H1 (cell line): ENCODE data around the gene KEL. TPM values are rescaled to one million over a fixed set of nuclear protein-coding genes. Genes with fewer than 3 reads are reported as not detected.

Source experiments
- CTCF ChIA-PET: fragments of 300-600 bp; sonication (Branson Sonifier 250); formaldehyde crosslinking; loops from one replicate; lab custom pipeline; 2021; ENCODE audit not compliant: partially characterized antibody; lab: Charles Lee
- POLR2A ChIA-PET: fragments of 300-600 bp; sonication (Branson Sonifier 250); formaldehyde crosslinking; loops from one replicate; lab custom pipeline; 2021; ENCODE audit warnings: inconsistent platforms; ENCODE audit not compliant: partially characterized antibody; lab: Charles Lee
- DNase-seq, 2 experiments: peaks; one replicate each; pipeline versions ENCODE4 v3.0.0 to v3.0.0-alpha.2; 2010 to 2022; ENCODE audit warnings: low spot score in 2 of 2, low read depth in 1 of 2, mixed read lengths in 1 of 2
- FAIRE-seq: peaks from 2 replicates; lab custom pipeline; 2011; peaks lifted over from hg19 to GRCh38; lab: Jason Lieb, UNC
- H2AFZ ChIP-seq: 2 replicates; pipeline ENCODE4 v1.8.1; 2012; ENCODE audit warnings: low read length, inconsistent platforms
- H2AK5ac ChIP-seq: 2 replicates; pipeline ENCODE4 v1.6.1; 2013; ENCODE audit warnings: low read depth, low read length
- H2BK120ac ChIP-seq: replicated peaks from 2 replicates; pipeline ENCODE3; 2013; ENCODE audit warnings: low read depth, low read length, inconsistent platforms
- H2BK12ac ChIP-seq: 2 replicates; pipeline ENCODE4 v1.6.1; 2013; ENCODE audit warnings: low read depth, low read length
- H2BK15ac ChIP-seq: 2 replicates; pipeline ENCODE4 v1.6.1; 2013; ENCODE audit warnings: low read length
- H2BK20ac ChIP-seq: 2 replicates; pipeline ENCODE4 v1.6.1; 2013; ENCODE audit warnings: low read length
- H2BK5ac ChIP-seq: 2 replicates; pipeline ENCODE4 v1.6.1; 2013; ENCODE audit warnings: low read depth, low read length
- H3K14ac ChIP-seq: 2 replicates; pipeline ENCODE4 v1.6.1; 2013; ENCODE audit warnings: inconsistent platforms; ENCODE audit not compliant: insufficient read length
- H3K18ac ChIP-seq: 2 replicates; pipeline ENCODE4 v1.6.1; 2013; ENCODE audit warnings: low read length; ENCODE audit errors: extremely low read depth
- H3K23ac ChIP-seq: 2 replicates; pipeline ENCODE4 v1.6.1; 2013; ENCODE audit warnings: inconsistent platforms; ENCODE audit not compliant: insufficient read length
- H3K23me2 ChIP-seq: 2 replicates; pipeline ENCODE4 v1.6.1; 2013; ENCODE audit warnings: low read depth, low read length
- H3K27ac ChIP-seq: 2 replicates; pipeline ENCODE4 v1.6.1; 2011; ENCODE audit warnings: low read depth, low read length, inconsistent platforms
- H3K27me3 ChIP-seq, 4 experiments: replicated peaks in 1 of 4; 1 replicate in 1 of 4; 2 replicates in 3 of 4; pipeline versions ENCODE4 v1.6.1 to v1.8.1; 2011 to 2013; ENCODE audit warnings: low read length in 3 of 4, mild to moderate bottlenecking in 3 of 4, inconsistent platforms in 2 of 4, mixed read lengths in 2 of 4, moderate library complexity in 1 of 4; ENCODE audit not compliant: control insufficient read depth in 3 of 4, insufficient read depth in 3 of 4; ENCODE audit errors: extremely low read depth in 1 of 4
- H3K36me3 ChIP-seq, 4 experiments: 2 replicates each; pipeline versions ENCODE4 v1.6.1 to v1.8.1; 2011 to 2013; ENCODE audit warnings: mild to moderate bottlenecking in 4 of 4, low read length in 3 of 4, moderate library complexity in 2 of 4, control low read depth in 1 of 4, inconsistent platforms in 1 of 4; ENCODE audit not compliant: insufficient read depth in 4 of 4, control insufficient read depth in 2 of 4
- H3K4ac ChIP-seq: replicated peaks from 2 replicates; pipeline ENCODE3; 2013; ENCODE audit warnings: low read length, low read depth, mixed read lengths, inconsistent platforms; ENCODE audit not compliant: insufficient read length
- H3K4me1 ChIP-seq, 4 experiments: replicated peaks in 1 of 4; 1 replicate in 1 of 4; 2 replicates in 3 of 4; pipeline versions ENCODE4 v1.6.1 to v1.8.1; 2011 to 2013; ENCODE audit warnings: low read length in 3 of 4, inconsistent platforms in 2 of 4, mixed read lengths in 1 of 4; ENCODE audit not compliant: insufficient read depth in 4 of 4, control insufficient read depth in 3 of 4
- H3K4me2 ChIP-seq, 2 experiments: 2 replicates each; pipeline versions ENCODE4 v1.6.1 to v1.8.1; 2011 to 2013; ENCODE audit warnings: low read depth in 2 of 2, low read length in 2 of 2, control low read depth in 1 of 2, inconsistent platforms in 1 of 2, mild to moderate bottlenecking in 1 of 2; ENCODE audit not compliant: insufficient read depth in 1 of 2
- H3K4me3 ChIP-seq, 4 experiments: fragments of 200-600, 300-600 bp in 1 of 4; sonication (generic), shearing (Covaris generic), sonication (Bioruptor Twin) in 1 of 4; 2 replicates each; pipeline versions ENCODE4 v1.5.1 to v1.8.1; 2011 to 2016; ENCODE audit warnings: low read length in 4 of 4, low read depth in 3 of 4, control low read depth in 2 of 4, inconsistent platforms in 2 of 4, mild to moderate bottlenecking in 2 of 4, mixed read lengths in 1 of 4, moderate library complexity in 1 of 4; ENCODE audit not compliant: insufficient read depth in 2 of 4; ENCODE audit errors: extremely low read depth in 1 of 4
- H3K56ac ChIP-seq: replicated peaks from 2 replicates; pipeline ENCODE3; 2013; ENCODE audit warnings: low read depth, mild to moderate bottlenecking, mixed read lengths, low read length, inconsistent platforms; ENCODE audit not compliant: insufficient read length
- H3K79me1 ChIP-seq: 2 replicates; pipeline ENCODE4 v1.6.1; 2013; ENCODE audit warnings: low read depth, low read length, control low read depth
- H3K79me2 ChIP-seq, 2 experiments: 2 replicates each; pipeline versions ENCODE4 v1.6.1 to v1.8.1; 2012 to 2013; ENCODE audit warnings: low read length in 2 of 2, mild to moderate bottlenecking in 2 of 2, inconsistent platforms in 1 of 2; ENCODE audit not compliant: insufficient read depth in 2 of 2, control insufficient read depth in 1 of 2
- H3K9ac ChIP-seq, 4 experiments: replicated peaks in 1 of 4; 1 replicate in 1 of 4; 2 replicates in 3 of 4; pipeline versions ENCODE4 v1.6.1 to v1.8.1; 2011 to 2013; ENCODE audit warnings: low read depth in 3 of 4, low read length in 3 of 4, control low read depth in 2 of 4, mild to moderate bottlenecking in 2 of 4, moderate library complexity in 2 of 4, inconsistent platforms in 1 of 4; ENCODE audit errors: extremely low read depth in 1 of 4
- H3K9me3 ChIP-seq, 2 experiments: 2 replicates each; pipeline versions ENCODE4 v1.6.1 to v1.8.1; 2012 to 2013; ENCODE audit warnings: mild to moderate bottlenecking in 2 of 2, moderate library complexity in 2 of 2, control low read depth in 1 of 2, inconsistent platforms in 1 of 2, low read depth in 1 of 2, low read length in 1 of 2, mixed read lengths in 1 of 2; ENCODE audit not compliant: insufficient read depth in 2 of 2
- H4K20me1 ChIP-seq, 2 experiments: replicated peaks in 1 of 2; 2 replicates each; pipeline versions ENCODE3 to v1.8.1; 2011 to 2013; ENCODE audit warnings: inconsistent platforms in 2 of 2, low read length in 2 of 2, mild to moderate bottlenecking in 1 of 2; ENCODE audit not compliant: insufficient read depth in 2 of 2, control insufficient read depth in 1 of 2
- H4K5ac ChIP-seq: 2 replicates; pipeline ENCODE4 v1.6.1; 2013; ENCODE audit warnings: low read length, low read depth, mixed read lengths, inconsistent platforms; ENCODE audit not compliant: insufficient read length
- H4K8ac ChIP-seq: 2 replicates; pipeline ENCODE4 v1.8.0; 2013; ENCODE audit warnings: mild to moderate bottlenecking, moderate library complexity, low read length, inconsistent platforms; ENCODE audit not compliant: insufficient read depth; ENCODE audit errors: extremely low read depth
- H4K91ac ChIP-seq: replicated peaks from 2 replicates; pipeline ENCODE3; 2013; ENCODE audit warnings: low read length, mixed read lengths, inconsistent platforms; ENCODE audit not compliant: insufficient read length
- BACH1 ChIP-seq: IDR thresholded peaks from 2 replicates; pipeline ENCODE4 v1.6.1; 2012; ENCODE audit warnings: low read length, improper control_type of control experiment
- CHD2 ChIP-seq: IDR thresholded peaks from 2 replicates; pipeline ENCODE4 v1.6.1; 2012; ENCODE audit warnings: low read length, improper control_type of control experiment
- CREB1 ChIP-seq: IDR thresholded peaks from 2 replicates; pipeline ENCODE4 v1.6.1; 2012; ENCODE audit warnings: inconsistent platforms
- CTBP2 ChIP-seq: IDR thresholded peaks from 2 replicates; pipeline ENCODE4 v1.7.0; 2011; ENCODE audit warnings: borderline replicate concordance, mild to moderate bottlenecking, moderate library complexity, mixed read lengths, low read length; ENCODE audit not compliant: insufficient read depth, insufficient read length
- GTF2F1 ChIP-seq: IDR thresholded peaks from 2 replicates; pipeline ENCODE4 v1.6.1; 2012; ENCODE audit warnings: low read depth, low read length, improper control_type of control experiment, borderline replicate concordance
- KDM5A ChIP-seq: fragments of 200-600 bp; IDR thresholded peaks from 2 replicates; pipeline ENCODE4 v1.7.1; 2012; ENCODE audit warnings: mild to moderate bottlenecking, low read length, inconsistent platforms, mixed read lengths
- SIRT6 ChIP-seq: IDR thresholded peaks from one replicate; pipeline ENCODE4 v1.7.1; 2012; ENCODE audit warnings: low read length, inconsistent platforms
- SIX5 ChIP-seq: IDR thresholded peaks from 2 replicates; pipeline ENCODE4 v1.6.1; 2011; ENCODE audit warnings: mild to moderate bottlenecking, low read depth, low read length
- SP2 ChIP-seq: IDR thresholded peaks from 2 replicates; pipeline ENCODE4 v1.6.1; 2012; ENCODE audit warnings: mild to moderate bottlenecking, low read length, inconsistent platforms
- TCF12 ChIP-seq: IDR thresholded peaks from 2 replicates; pipeline ENCODE4 v1.6.1; 2011; ENCODE audit warnings: low read depth, mild to moderate bottlenecking, low read length
- WGBS, 2 experiments: shearing (Covaris generic) in 1 of 2; methylation state at CpG; one replicate each; pipeline versions ENCODE4 v1.1.6 to v1.1.7; 2013 to 2015; ENCODE audit warnings: low lambda C conversion rate in 2 of 2, mixed read lengths in 2 of 2, inconsistent platforms in 1 of 2, low coverage in 1 of 2, missing lambda C conversion rate in 1 of 2; ENCODE audit not compliant: insufficient replicate concordance in 2 of 2, insufficient coverage in 1 of 2, insufficient read length in 1 of 2; ENCODE audit errors: extremely low coverage in 1 of 2, missing lambda C conversion rate in 1 of 2; 5-methylcytosine and 5-hydroxymethylcytosine counted together
- polyA plus RNA-seq, 7 experiments: library from polyadenylated mRNA; depleted of rRNA in 3 of 7; stranded (reverse) in 5 of 7; unstranded in 2 of 7; fragments of >200 nt in 5 of 7; fragments of 200-250 nt in 2 of 7; gene quantifications; 1 replicate in 5 of 7; 2 replicates in 1 of 7; 4 replicates in 1 of 7; pipeline versions ENCODE4 v1.2.1 to v1.2.3, GENCODE V29; 2011 to 2013; ENCODE audit warnings: missing spikeins in 2 of 7, mixed read lengths in 2 of 7
- total RNA-seq: library from RNA; stranded (reverse); fragmentation: NEBNext Ultra II Directional; extraction: Animal tissue kit (Norgen Biotek cat#: 25700); gene quantifications from 2 replicates; pipeline ENCODE4 v1.2.1, GENCODE V29; 2021
- TF ChIP-seq, protein P1 (sequence below): IDR thresholded peaks from 2 replicates; pipeline ENCODE4 v1.6.1; 2012; ENCODE audit warnings: low read length, inconsistent platforms
- TF ChIP-seq, protein P2 (sequence below): IDR thresholded peaks from 2 replicates; pipeline ENCODE4 v1.6.1; 2012; ENCODE audit warnings: inconsistent platforms

Gene KEL
- total and polyA plus RNA-seq, 2 of the 8 experiments (the other 6 are each of a cell fraction or from before 2014, with no cell fraction given) = 1.8 to 1.9 TPM

DNA sequence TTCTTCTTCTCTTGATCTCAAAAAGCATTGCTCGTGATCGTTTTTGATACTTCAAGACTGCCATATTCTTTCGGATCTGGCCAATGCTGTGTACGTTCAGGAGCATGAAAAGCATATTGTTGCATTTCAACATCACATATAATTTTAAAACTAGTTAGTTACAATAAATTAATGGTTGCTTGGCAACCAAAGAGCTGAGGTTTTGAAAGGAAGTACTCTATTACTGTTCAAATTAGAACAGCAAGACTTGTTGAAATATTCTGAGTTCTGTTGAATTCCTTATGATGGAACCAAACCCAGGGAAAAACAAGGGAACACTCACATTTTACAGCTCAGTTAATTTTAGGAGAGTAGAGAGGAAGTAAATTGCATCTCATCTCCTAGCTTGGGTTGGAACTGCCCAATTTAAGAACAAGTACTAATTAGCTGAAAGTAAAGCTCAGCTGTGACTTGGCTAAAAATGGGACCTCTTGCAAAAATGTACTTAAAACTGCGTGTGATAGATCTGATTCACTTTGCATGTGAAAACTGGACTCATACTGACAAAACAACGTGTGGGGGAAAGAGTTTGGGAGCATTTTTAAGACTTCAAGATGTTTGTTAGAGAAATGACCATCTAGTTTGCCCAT is 43.6 kb upstream of the KEL start:
- FAIRE-seq = no peak
- H2BK20ac ChIP-seq = no peak overlapping the region
- no peak overlapping the region for H2AFZ ChIP-seq
- H2BK15ac ChIP-seq = no peak overlapping the region
- no peak overlapping the region for H4K91ac ChIP-seq
- H3K9me3 ChIP-seq = no peaks in the 10 kb centered on the region; a peak in 1 of 4 replicates
- H3K4me3 ChIP-seq = no peak overlapping the region
- 85% methylated on average over 6 of the region's 6 CpGs; no CpG with 5 or more reads in 1 of the 2 experiments for WGBS, 2 experiments
- no peak overlapping the region for H3K23ac ChIP-seq
- no peak overlapping the region for H3K4ac ChIP-seq
- no peaks in the 10 kb centered on the region for H3K79me2 ChIP-seq
- H3K4me2 ChIP-seq = no peak overlapping the region
- no peak overlapping the region for H3K9ac ChIP-seq
- no peaks in the 10 kb centered on the region for H3K79me1 ChIP-seq
- no peak overlapping the region for H3K27ac ChIP-seq
- DNase-seq = no peak
- no peak overlapping the region for H2BK5ac ChIP-seq
- no peak overlapping the region for H2BK12ac ChIP-seq
- ChIA-PET CTCF (interaction anchor here (0.7 to 19.0 kb wide), 18 partner anchors 9 to 397 kb away, joined by 3 to 480 read pairs (median 4); partner anchors contain the start of genes EPHB6 and TAS2R40), POLR2A (interaction anchor here (1.0 kb wide), 1 partner anchor 10 kb away, joined by 3 read pairs; no protein-coding TSS in a partner anchor)
- no peak overlapping the region for H3K14ac ChIP-seq
- H2BK120ac ChIP-seq = no peak overlapping the region
- H4K20me1 ChIP-seq = no peaks in the 10 kb centered on the region
- H3K18ac ChIP-seq = no peak overlapping the region
- no peaks in the 10 kb centered on the region for H3K27me3 ChIP-seq
- H2AK5ac ChIP-seq = no peak overlapping the region
- no peaks in the 10 kb centered on the region for H3K4me1 ChIP-seq
- no peak overlapping the region for H3K56ac ChIP-seq
- H3K36me3 ChIP-seq = no peaks in the 10 kb centered on the region
- no peak overlapping the region for H4K8ac ChIP-seq
- no peak overlapping the region for H4K5ac ChIP-seq
- no peaks in the 10 kb centered on the region for H3K23me2 ChIP-seq
- no peak for TF ChIP-seq BACH1
- TF ChIP-seq CTBP2 = no peak
- TF ChIP-seq SIRT6 = no peak
- TF ChIP-seq TCF12 = no peak
- TF ChIP-seq CREB1 = no peak
- TF ChIP-seq KDM5A = no peak
- no peak for TF ChIP-seq GTF2F1
- TF ChIP-seq CHD2 = no peak
- TF ChIP-seq SP2 = no peak
- TF ChIP-seq SIX5 = no peak
- TF ChIP-seq, protein P1, sequence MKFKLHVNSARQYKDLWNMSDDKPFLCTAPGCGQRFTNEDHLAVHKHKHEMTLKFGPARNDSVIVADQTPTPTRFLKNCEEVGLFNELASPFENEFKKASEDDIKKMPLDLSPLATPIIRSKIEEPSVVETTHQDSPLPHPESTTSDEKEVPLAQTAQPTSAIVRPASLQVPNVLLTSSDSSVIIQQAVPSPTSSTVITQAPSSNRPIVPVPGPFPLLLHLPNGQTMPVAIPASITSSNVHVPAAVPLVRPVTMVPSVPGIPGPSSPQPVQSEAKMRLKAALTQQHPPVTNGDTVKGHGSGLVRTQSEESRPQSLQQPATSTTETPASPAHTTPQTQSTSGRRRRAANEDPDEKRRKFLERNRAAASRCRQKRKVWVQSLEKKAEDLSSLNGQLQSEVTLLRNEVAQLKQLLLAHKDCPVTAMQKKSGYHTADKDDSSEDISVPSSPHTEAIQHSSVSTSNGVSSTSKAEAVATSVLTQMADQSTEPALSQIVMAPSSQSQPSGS = no peak
- TF ChIP-seq, protein P2, sequence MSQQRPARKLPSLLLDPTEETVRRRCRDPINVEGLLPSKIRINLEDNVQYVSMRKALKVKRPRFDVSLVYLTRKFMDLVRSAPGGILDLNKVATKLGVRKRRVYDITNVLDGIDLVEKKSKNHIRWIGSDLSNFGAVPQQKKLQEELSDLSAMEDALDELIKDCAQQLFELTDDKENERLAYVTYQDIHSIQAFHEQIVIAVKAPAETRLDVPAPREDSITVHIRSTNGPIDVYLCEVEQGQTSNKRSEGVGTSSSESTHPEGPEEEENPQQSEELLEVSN = no peak
